ENCODE results near the gene ANKEF1. TPM values are rescaled to one million over a fixed set of nuclear protein-coding genes. Genes with fewer than 3 reads are reported as not detected.

Gene ANKEF1
- total and polyA plus RNA-seq, 3 donors from 2014 or later = 14.4 to 52.1 (median 32.4) TPM

Small RNAs within 50 kb of the gene (small RNA-seq; reads per million reads assigned to genes)
- gene RF00017 = 0 reads per million in 2 donors

Other genes starting within 250 kb of the ANKEF1 start
- gene PAK5, start 195.9 kb upstream of the ANKEF1 start, total RNA-seq = under 1 TPM; 0.31 to 0.87 TPM
- gene PAK5, start 195.9 kb upstream of the ANKEF1 start, polyA plus RNA-seq (ENCODE audit: insufficient read depth, low read depth, low replicate concordance) = 0.21 TPM
- 10 to 100 TPM; 11.3 to 13.7 TPM for gene SNAP25, start 183.8 kb downstream of the ANKEF1 start, total RNA-seq
- 8.0 TPM for gene SNAP25, start 183.8 kb downstream of the ANKEF1 start, polyA plus RNA-seq (ENCODE audit: insufficient read depth, low read depth, low replicate concordance)

Data from testis (tissue), 3 donors.